HEK293 (cell line): ENCODE data around the gene STK4.

Source experiments
- CTCF ChIA-PET: fragments of 350-600 bp; formaldehyde crosslinking; extraction: SDS; loops from one replicate; lab custom pipeline; 2021; ENCODE audit warnings: antibody characterized with exemption; lab: Yijun Ruan, JAX
- POLR2A ChIA-PET: fragments of 300-600 bp; formaldehyde crosslinking; extraction: SDS; loops from one replicate; lab custom pipeline; 2020; ENCODE audit warnings: antibody characterized with exemption, inconsistent platforms; lab: Yijun Ruan, JAX
- H3K27ac ChIP-seq: fragments of 200-500 bp; sonication (Bioruptor generic); 2 replicates; pipeline ENCODE4 v1.5.1; 2014; ENCODE audit warnings: low read depth, low read length, control low read depth, inconsistent platforms; ENCODE audit errors: extremely low read depth
- H3K36me3 ChIP-seq, 2 experiments: fragments of 200-500 bp in 1 of 2; sonication (Bioruptor generic) in 1 of 2; 1 replicate in 1 of 2; 2 replicates in 1 of 2; pipeline ENCODE4 v1.5.1; 2014 to 2017; ENCODE audit warnings: inconsistent platforms in 2 of 2, low read length in 2 of 2; ENCODE audit not compliant: control insufficient read depth in 2 of 2, insufficient read depth in 1 of 2
- H3K4me1 ChIP-seq: fragments of 200-500 bp; sonication (Bioruptor generic); 2 replicates; pipeline ENCODE4 v1.5.1; 2014; ENCODE audit warnings: mild to moderate bottlenecking, low read length, inconsistent platforms; ENCODE audit not compliant: control insufficient read depth, insufficient read depth
- H3K4me3 ChIP-seq: 2 replicates; pipeline ENCODE4 v1.5.1; 2011; ENCODE audit warnings: low read depth, mild to moderate bottlenecking, control low read depth, low read length, moderate library complexity
- H3K9me3 ChIP-seq: fragments of 200-500 bp; sonication (Bioruptor generic); 2 replicates; pipeline ENCODE4 v1.5.1; 2014; ENCODE audit warnings: low read depth, low read length, inconsistent platforms; ENCODE audit not compliant: control insufficient read depth, insufficient read depth
- HOXC10 ChIP-seq: sonication (generic); formaldehyde crosslinking; IDR thresholded peaks from 2 replicates; pipeline ENCODE4 v1.8.1; 2023; ENCODE audit warnings: mild to moderate bottlenecking, missing genetic modification reagents
- KLF8 ChIP-seq: fragments of 450-650 bp; formaldehyde crosslinking; IDR thresholded peaks from 2 replicates; pipeline ENCODE4 v1.5.1; 2016; ENCODE audit warnings: missing biosample characterization, missing genetic modification characterization
- MZF1 ChIP-seq: fragments of 450-650 bp; formaldehyde crosslinking; IDR thresholded peaks from 2 replicates; pipeline ENCODE4 v1.5.1; 2017; ENCODE audit warnings: missing biosample characterization, missing genetic modification characterization, borderline replicate concordance
- ZBTB48 ChIP-seq: fragments of 450-650 bp; formaldehyde crosslinking; IDR thresholded peaks from 2 replicates; pipeline ENCODE4 v1.5.1; 2016; ENCODE audit warnings: missing biosample characterization, missing genetic modification characterization
- ZBTB8A ChIP-seq: fragments of 450-650 bp; formaldehyde crosslinking; IDR thresholded peaks from 2 replicates; pipeline ENCODE4 v1.5.1; 2016; ENCODE audit warnings: missing biosample characterization, missing genetic modification characterization
- ZFP37 ChIP-seq: fragments of 450-650 bp; formaldehyde crosslinking; IDR thresholded peaks from 2 replicates; pipeline ENCODE4 v1.5.1; 2016; ENCODE audit warnings: missing biosample characterization, missing genetic modification characterization
- ZNF248 ChIP-seq: fragments of 450-650 bp; formaldehyde crosslinking; IDR thresholded peaks from 2 replicates; pipeline ENCODE4 v1.5.1; 2017; ENCODE audit warnings: missing biosample characterization, missing genetic modification characterization
- ZNF280C ChIP-seq: fragments of 450-650 bp; formaldehyde crosslinking; IDR thresholded peaks from 2 replicates; pipeline ENCODE4 v1.5.1; 2016; ENCODE audit warnings: missing biosample characterization, missing genetic modification characterization
- ZNF366 ChIP-seq: fragments of 450-650 bp; formaldehyde crosslinking; conservative IDR thresholded peaks from 2 replicates; pipeline ENCODE4 v1.5.1; 2016; ENCODE audit warnings: missing biosample characterization, missing genetic modification characterization
- ZNF394 ChIP-seq: fragments of 450-650 bp; formaldehyde crosslinking; IDR thresholded peaks from 2 replicates; pipeline ENCODE4 v1.5.1; 2016; ENCODE audit warnings: missing biosample characterization, missing genetic modification characterization, mild to moderate bottlenecking, moderate library complexity, borderline replicate concordance
- ZNF404 ChIP-seq: fragments of 450-650 bp; formaldehyde crosslinking; IDR thresholded peaks from 2 replicates; pipeline ENCODE4 v1.5.1; 2017; ENCODE audit warnings: missing biosample characterization, missing genetic modification characterization
- ZNF433 ChIP-seq: fragments of 450-650 bp; formaldehyde crosslinking; IDR thresholded peaks from 2 replicates; pipeline ENCODE4 v1.5.1; 2016; ENCODE audit warnings: missing biosample characterization, missing genetic modification characterization, low read depth
- ZNF596 ChIP-seq: fragments of 450-650 bp; IDR thresholded peaks from 2 replicates; pipeline ENCODE4 v1.5.0; 2018; ENCODE audit warnings: missing biosample characterization, mild to moderate bottlenecking, missing genetic modification characterization, moderate library complexity
- ZNF600 ChIP-seq: fragments of 450-650 bp; formaldehyde crosslinking; IDR thresholded peaks from 2 replicates; pipeline ENCODE4 v1.5.1; 2016; ENCODE audit warnings: missing biosample characterization, missing genetic modification characterization
- ZNF610 ChIP-seq: fragments of 450-650 bp; formaldehyde crosslinking; IDR thresholded peaks from 2 replicates; pipeline ENCODE4 v1.5.1; 2016; ENCODE audit warnings: missing biosample characterization, missing genetic modification characterization, borderline replicate concordance
- ZNF654 ChIP-seq: fragments of 450-650 bp; formaldehyde crosslinking; IDR thresholded peaks from 2 replicates; pipeline ENCODE4 v1.5.1; 2016; ENCODE audit warnings: low read depth, missing biosample characterization, missing genetic modification characterization
- TF ChIP-seq, protein P1 (sequence below): fragments of 450-650 bp; formaldehyde crosslinking; IDR thresholded peaks from 2 replicates; pipeline ENCODE4 v1.5.1; 2016; ENCODE audit warnings: missing biosample characterization, missing genetic modification characterization

Gene STK4

DNA sequence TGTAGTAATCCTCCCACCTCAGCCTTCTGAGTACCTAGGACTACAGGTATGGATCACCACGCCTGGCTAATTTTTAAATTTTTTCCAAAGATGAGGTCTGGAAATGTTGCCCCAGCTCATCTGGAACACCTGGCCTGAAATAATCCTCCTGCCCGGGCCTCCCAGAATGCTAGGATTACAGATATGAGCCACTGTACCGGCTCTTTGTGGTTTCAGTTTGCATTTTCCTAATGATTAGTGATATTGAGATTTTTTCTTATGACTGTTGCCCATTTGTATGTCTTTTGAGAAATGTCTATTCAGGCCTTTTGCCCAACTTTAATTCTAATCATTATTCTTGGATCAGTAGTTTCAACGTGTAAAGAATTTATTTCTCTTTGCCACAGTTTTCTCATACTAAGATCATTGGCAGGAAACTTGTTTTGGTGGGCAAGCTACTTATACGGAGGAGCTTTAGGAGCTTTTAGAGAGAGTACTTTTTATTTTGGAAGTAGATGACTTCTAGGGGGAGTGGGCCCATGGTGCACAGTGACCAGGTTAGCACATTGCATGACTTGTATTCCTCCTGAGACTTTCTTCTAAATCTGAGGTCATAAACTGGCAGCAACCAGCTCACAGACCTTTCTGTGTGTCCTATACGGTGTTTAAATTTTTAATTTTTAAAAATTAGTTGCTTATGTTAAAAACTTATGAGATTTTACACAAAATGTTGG, 62.3 kb downstream of the STK4 start:
- peaks cover 12 to 39% of the 10 kb centered on the region in 2 experiments; a peak in 2 of 3 replicates for H3K36me3 ChIP-seq
- ChIA-PET POLR2A (no interaction called here), CTCF (interaction anchor here (1.0 to 1.9 kb wide), 3 partner anchors 16 to 265 kb away, joined by 3 to 8 read pairs (median 7); no protein-coding TSS in a partner anchor)
- no peak for TF ChIP-seq ZFP37
- no peak for TF ChIP-seq ZNF248 (tag by site-specific recombination)
- no peaks in the 10 kb centered on the region for H3K4me1 ChIP-seq
- H3K9me3 ChIP-seq: no peaks in the 10 kb centered on the region
- H3K27ac ChIP-seq: no peak overlapping the region
- no peak overlapping the region for H3K4me3 ChIP-seq

GRCh38 chr20:45029884-45030283, 63.6 kb downstream of the STK4 start:
- H3K27ac ChIP-seq: no peak overlapping the region
- TF ChIP-seq ZNF366 (no peak), ZNF433 (tag by site-specific recombination) (no peak), ZNF654 (tag by site-specific recombination) (no peak), ZBTB48 (no peak), ZNF600 (tag by site-specific recombination) (no peak), ZNF280C (tag by site-specific recombination) (no peak), MZF1 (tag by site-specific recombination) (no peak), ZNF596 (no peak), ZNF394 (tag by site-specific recombination) (no peak), HOXC10 (CRISPR knock-in tag) (no peak), ZNF404 (tag by site-specific recombination) (no peak)
- TF ChIP-seq, protein P1, sequence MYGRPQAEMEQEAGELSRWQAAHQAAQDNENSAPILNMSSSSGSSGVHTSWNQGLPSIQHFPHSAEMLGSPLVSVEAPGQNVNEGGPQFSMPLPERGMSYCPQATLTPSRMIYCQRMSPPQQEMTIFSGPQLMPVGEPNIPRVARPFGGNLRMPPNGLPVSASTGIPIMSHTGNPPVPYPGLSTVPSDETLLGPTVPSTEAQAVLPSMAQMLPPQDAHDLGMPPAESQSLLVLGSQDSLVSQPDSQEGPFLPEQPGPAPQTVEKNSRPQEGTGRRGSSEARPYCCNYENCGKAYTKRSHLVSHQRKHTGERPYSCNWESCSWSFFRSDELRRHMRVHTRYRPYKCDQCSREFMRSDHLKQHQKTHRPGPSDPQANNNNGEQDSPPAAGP (tag by site-specific recombination): no peak
- TF ChIP-seq, all 188 proteins: peak for 0
- POLR2A ChIA-PET: no interaction called here
- H3K4me1 ChIP-seq: no peaks in the 10 kb centered on the region
- H3K9me3 ChIP-seq: no peaks in the 10 kb centered on the region
- H3K36me3 ChIP-seq: peaks cover 12 to 35% of the 10 kb centered on the region in 2 experiments; a peak in 2 of 3 replicates
- H3K4me3 ChIP-seq: no peak overlapping the region
- CTCF ChIA-PET: interaction anchor here (0.7 to 1.9 kb wide), 4 partner anchors 10 to 330 kb away, joined by 3 to 8 read pairs (median 6); no protein-coding TSS in a partner anchor

DNA sequence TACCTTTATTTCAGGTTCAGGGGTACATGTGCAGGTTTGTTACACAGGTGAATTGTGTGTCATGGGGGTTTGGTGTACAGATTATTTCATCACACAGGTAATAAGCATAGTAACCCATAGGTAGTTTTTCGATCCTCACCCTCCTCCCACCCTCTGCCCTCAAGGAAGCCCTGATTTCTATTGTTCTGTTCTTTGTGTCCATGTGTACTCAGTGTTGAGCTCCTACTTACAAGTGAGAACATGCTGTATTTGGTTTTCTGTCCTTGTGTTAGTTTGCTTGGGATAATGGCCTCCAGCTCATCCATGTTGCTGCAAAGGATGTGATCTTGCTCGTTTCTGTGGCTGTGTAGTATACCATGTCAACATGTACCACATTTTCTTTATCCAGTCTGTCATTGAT, 66.0 kb downstream of the STK4 start:
- no peak for TF ChIP-seq ZNF610 (tag by site-specific recombination)
- TF ChIP-seq ZBTB8A (tag by site-specific recombination): no peak
- no peak for TF ChIP-seq HOXC10 (CRISPR knock-in tag)
- no peak for TF ChIP-seq KLF8 (tag by site-specific recombination)
- CTCF ChIA-PET: interaction anchor here (0.6 to 1.7 kb wide), 3 partner anchors 12 to 279 kb away, joined by 4 to 5 read pairs (median 5); no protein-coding TSS in a partner anchor
- Histone ChIP-seq H3K9me3 (no peaks in the 10 kb centered on the region), H3K4me3 (no peak overlapping the region), H3K4me1 (peaks cover 6% of the 10 kb centered on the region), H3K27ac (no peak overlapping the region), H3K36me3 (peaks cover 4 to 12% of the 10 kb centered on the region in 2 experiments; a peak in 2 of 3 replicates)
- POLR2A ChIA-PET: no interaction called here
